CD4-positive, CD25-positive, alpha-beta regulatory T cell (primary cell): ENCODE data around the gene KCNC1. TPM values are rescaled to one million over a fixed set of nuclear protein-coding genes. Genes with fewer than 3 reads are reported as not detected.

Experiments
- ATAC-seq, 2 donors: fragments of 150-1000 bp; cut with Tn5 transposase; one replicate each; pipeline ENCODE4 v1.10.0; 2021; ENCODE audit warnings: low read depth in 2 of 2, moderate number of reproducible peaks in 2 of 2, moderate library complexity in 1 of 2
- DNase-seq, 3 donors: peaks; one replicate each; pipeline versions ENCODE4 v3.0.0 to v3.0.0-alpha.2; 2012 to 2022; ENCODE audit warnings: mixed read lengths in 1 of 3
- H3K27ac ChIP-seq: one replicate; pipeline ENCODE4 v1.7.0; 2013; ENCODE audit warnings: mild to moderate bottlenecking, low read length; ENCODE audit not compliant: insufficient read depth, poor library complexity, severe bottlenecking
- H3K27me3 ChIP-seq: one replicate; pipeline ENCODE4 v1.7.0; 2013; ENCODE audit warnings: low read length; ENCODE audit not compliant: control insufficient read depth, insufficient read depth
- H3K36me3 ChIP-seq: one replicate; pipeline ENCODE4 v1.7.0; 2013; ENCODE audit warnings: mild to moderate bottlenecking, low read length, moderate library complexity; ENCODE audit not compliant: control insufficient read depth, insufficient read depth
- H3K4me1 ChIP-seq: 2 replicates; pipeline ENCODE4 v1.7.0; 2013; ENCODE audit warnings: mild to moderate bottlenecking, low read length; ENCODE audit not compliant: insufficient read depth, control insufficient read depth, poor library complexity, severe bottlenecking
- H3K4me3 ChIP-seq: one replicate; pipeline ENCODE4 v1.7.0; 2013; ENCODE audit warnings: low read depth, mild to moderate bottlenecking, low read length, moderate library complexity
- H3K9me3 ChIP-seq, 2 experiments: 1 replicate in 1 of 2; 2 replicates in 1 of 2; pipeline ENCODE4 v1.7.0; 2013; ENCODE audit warnings: low read length in 2 of 2, mild to moderate bottlenecking in 1 of 2, moderate library complexity in 1 of 2; ENCODE audit not compliant: control insufficient read depth in 2 of 2
- H3K27ac Mint-ChIP-seq, 3 donors: one replicate each; pipeline ENCODE4 v1.8.0; 2020 to 2022; ENCODE audit warnings: mild to moderate bottlenecking in 3 of 3, mixed read lengths in 3 of 3, moderate library complexity in 2 of 3
- H3K27me3 Mint-ChIP-seq: one replicate; pipeline ENCODE4 v1.8.0; 2022; ENCODE audit warnings: mild to moderate bottlenecking, mixed read lengths
- H3K36me3 Mint-ChIP-seq: one replicate; pipeline ENCODE4 v1.8.0; 2020; ENCODE audit warnings: mixed read lengths
- H3K4me1 Mint-ChIP-seq, 4 donors: one replicate each; pipeline ENCODE4 v1.8.0; 2020 to 2022; ENCODE audit warnings: mixed read lengths in 4 of 4, mild to moderate bottlenecking in 1 of 4
- H3K4me3 Mint-ChIP-seq, 4 donors: one replicate each; pipeline ENCODE4 v1.8.0; 2020 to 2022; ENCODE audit warnings: mild to moderate bottlenecking in 4 of 4, mixed read lengths in 4 of 4, moderate library complexity in 3 of 4
- H3K9me3 Mint-ChIP-seq, 7 donors: one replicate each; pipeline ENCODE4 v1.8.0; 2020 to 2022; ENCODE audit warnings: mixed read lengths in 7 of 7, mild to moderate bottlenecking in 3 of 7, moderate library complexity in 2 of 7
- polyA plus RNA-seq, 4 donors: library from polyadenylated mRNA; unstranded; fragments of 300-500 nt; fragmentation: Illumina TruSeq; gene quantifications; one replicate each; pipeline ENCODE4 v1.2.3, GENCODE V29; 2021
- total RNA-seq: library from RNA; stranded (reverse); gene quantifications from one replicate; pipeline ENCODE4 v1.2.3, GENCODE V29; 2022

KCNC1 gene
- total and polyA plus RNA-seq, 5 donors from 2014 or later = 0.22 to 1.2 (median 0.47) TPM; not detected in 2

DNA sequence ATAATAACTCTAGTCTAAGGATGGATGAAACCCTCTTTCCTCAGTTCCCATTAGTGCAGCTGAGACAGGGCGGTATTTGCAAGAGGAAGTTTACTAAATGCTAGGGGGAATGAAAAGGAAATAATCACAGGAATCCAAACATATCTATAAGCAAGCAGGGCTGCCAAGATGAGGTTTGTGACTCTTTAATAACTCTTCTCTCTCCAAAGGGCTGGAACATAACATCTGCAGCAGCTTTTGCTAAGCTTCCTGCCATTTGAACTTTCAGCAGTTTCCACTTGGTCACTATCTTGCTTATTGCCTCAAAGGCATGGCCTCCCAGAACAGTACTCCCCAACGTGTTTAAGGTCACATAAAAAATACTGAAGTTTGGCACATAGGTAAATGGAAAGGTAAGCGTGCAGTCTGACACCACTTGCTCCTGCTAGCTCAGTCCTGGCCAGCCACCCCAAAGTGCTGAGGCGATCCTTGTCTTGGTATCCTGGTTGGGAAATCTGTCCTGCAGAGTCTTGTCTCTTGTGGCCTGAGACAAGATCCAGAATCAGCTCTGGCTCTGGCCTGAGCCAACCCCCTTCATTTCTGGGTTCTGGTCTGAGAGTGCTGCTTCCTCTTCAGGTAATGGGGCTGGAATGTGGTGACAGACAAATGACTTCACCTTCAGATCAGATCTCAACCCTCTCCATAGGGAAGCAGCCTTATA lies 81.8 kb downstream of the KCNC1 start:
- Mint-ChIP-seq H3K4me3 (no peak overlapping the region), H3K27me3 (no peaks in the 10 kb centered on the region), H3K27ac (no peak overlapping the region), H3K9me3 (no peaks in the 10 kb centered on the region), H3K36me3 (peaks cover 18% of the 10 kb centered on the region), H3K4me1 (no peaks in the 10 kb centered on the region)
- no peak overlapping the region for H3K27ac ChIP-seq
- no peaks in the 10 kb centered on the region for H3K36me3 ChIP-seq
- ATAC-seq (no peak), DNase-seq (no peak)
- no peaks in the 10 kb centered on the region for H3K4me1 ChIP-seq
- no peaks in the 10 kb centered on the region for H3K9me3 ChIP-seq
- no peaks in the 10 kb centered on the region for H3K27me3 ChIP-seq
- no peak overlapping the region for H3K4me3 ChIP-seq

DNA sequence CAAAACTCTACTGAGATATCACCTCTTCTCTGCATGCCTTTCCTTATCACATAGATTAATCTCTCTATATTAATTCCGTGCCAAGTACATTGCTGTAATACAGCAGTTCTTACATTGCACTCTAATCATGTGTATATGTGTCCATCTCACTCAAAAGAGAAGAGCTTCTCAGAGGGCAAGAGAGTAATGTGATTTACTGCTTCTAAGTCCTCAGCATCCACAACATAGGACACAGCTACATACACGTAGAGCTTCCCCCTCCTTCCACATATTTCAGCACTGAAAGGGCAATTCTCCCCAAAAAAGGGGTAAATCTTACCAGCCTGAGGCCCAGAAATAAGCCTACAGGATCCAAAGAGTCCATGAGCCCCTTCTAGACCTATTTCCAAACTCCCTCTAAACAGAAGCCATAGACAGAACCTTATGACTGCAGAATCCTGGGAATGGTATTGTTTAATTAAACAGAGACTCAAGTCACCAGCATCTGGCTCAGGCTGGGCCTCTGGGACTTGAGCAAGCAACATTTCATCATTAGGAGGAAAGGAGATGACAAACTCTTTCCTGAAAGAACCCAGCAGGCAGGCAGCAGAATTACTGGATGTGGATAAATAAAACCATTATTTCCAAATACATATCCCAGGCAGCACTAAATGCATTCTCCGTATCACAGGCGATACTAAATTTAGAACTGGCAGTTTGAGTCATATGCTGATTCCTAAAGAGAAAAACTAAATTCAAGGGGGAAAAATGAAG lies 87.2 kb downstream of the KCNC1 start:
- H3K27me3 Mint-ChIP-seq = no peaks in the 10 kb centered on the region
- H3K4me3 Mint-ChIP-seq = no peak overlapping the region
- H3K4me1 Mint-ChIP-seq = no peaks in the 10 kb centered on the region
- H3K27ac Mint-ChIP-seq = no peak overlapping the region
- peaks cover 17% of the 10 kb centered on the region for H3K36me3 Mint-ChIP-seq
- DNase-seq (no peak), ATAC-seq (no peak)
- Histone ChIP-seq H3K9me3 (no peaks in the 10 kb centered on the region), H3K4me1 (no peaks in the 10 kb centered on the region), H3K27ac (no peak overlapping the region), H3K4me3 (no peak overlapping the region), H3K36me3 (no peaks in the 10 kb centered on the region), H3K27me3 (no peaks in the 10 kb centered on the region)
- no peaks in the 10 kb centered on the region for H3K9me3 Mint-ChIP-seq

DNA sequence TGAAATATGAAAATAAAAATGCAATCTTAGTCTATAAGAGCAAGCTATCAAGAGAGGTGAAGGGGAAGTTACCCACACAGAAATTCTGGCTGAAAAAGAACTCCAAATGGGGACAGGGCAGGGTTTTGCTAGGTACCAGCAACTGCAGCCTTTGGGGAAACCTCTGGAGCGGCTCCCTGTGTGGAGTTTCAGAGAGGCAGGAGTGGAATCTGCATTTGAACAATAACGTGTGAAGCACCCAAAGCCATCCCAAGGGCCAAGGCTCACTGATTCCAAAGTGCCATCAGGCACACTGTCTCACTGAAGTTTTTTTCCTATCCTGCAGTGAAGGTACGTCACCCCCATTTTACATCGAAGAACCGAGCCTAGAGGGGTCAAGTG lies 87.8 kb downstream of the KCNC1 start:
- Histone ChIP-seq H3K4me3 (no peak overlapping the region), H3K9me3 (no peaks in the 10 kb centered on the region), H3K27ac (no peak overlapping the region), H3K27me3 (no peaks in the 10 kb centered on the region), H3K4me1 (no peaks in the 10 kb centered on the region), H3K36me3 (no peaks in the 10 kb centered on the region)
- ATAC-seq (no peak), DNase-seq (no peak)
- no peaks in the 10 kb centered on the region for H3K27me3 Mint-ChIP-seq
- no peak overlapping the region for H3K4me3 Mint-ChIP-seq
- H3K4me1 Mint-ChIP-seq = no peaks in the 10 kb centered on the region
- H3K27ac Mint-ChIP-seq = no peak overlapping the region
- peaks cover 21% of the 10 kb centered on the region for H3K36me3 Mint-ChIP-seq
- no peaks in the 10 kb centered on the region for H3K9me3 Mint-ChIP-seq

DNA sequence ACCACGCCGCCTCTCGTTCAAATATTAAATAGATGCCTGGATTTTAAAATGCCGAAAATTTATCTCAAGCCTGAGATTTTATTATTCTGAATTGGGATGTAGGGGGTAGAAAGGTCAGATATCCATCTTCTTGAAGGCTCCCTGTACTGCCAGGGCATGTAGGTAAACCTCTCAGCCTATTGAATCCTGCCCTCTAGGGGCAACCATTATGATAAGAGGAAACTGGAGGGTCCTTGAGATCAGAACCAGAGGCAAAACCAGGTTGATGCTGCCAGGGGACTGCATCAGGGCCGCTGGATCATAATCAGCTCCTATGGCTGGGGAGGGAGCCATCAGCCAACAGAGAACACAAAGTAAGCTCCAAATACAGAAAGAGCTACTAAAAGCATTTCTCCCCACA lies 92.4 kb downstream of the KCNC1 start:
- no peaks in the 10 kb centered on the region for H3K27me3 ChIP-seq
- Mint-ChIP-seq H3K27ac (no peak overlapping the region), H3K36me3 (peaks cover 28% of the 10 kb centered on the region), H3K4me1 (peaks cover 0 to 3% (median 0%) of the 10 kb centered on the region in 4 donors), H3K9me3 (no peaks in the 10 kb centered on the region), H3K4me3 (no peak overlapping the region), H3K27me3 (no peaks in the 10 kb centered on the region)
- no peaks in the 10 kb centered on the region for H3K9me3 ChIP-seq
- ATAC-seq (no peak), DNase-seq (no peak)
- no peak overlapping the region for H3K27ac ChIP-seq
- no peak overlapping the region for H3K4me3 ChIP-seq
- no peaks in the 10 kb centered on the region for H3K4me1 ChIP-seq
- no peaks in the 10 kb centered on the region for H3K36me3 ChIP-seq

DNA sequence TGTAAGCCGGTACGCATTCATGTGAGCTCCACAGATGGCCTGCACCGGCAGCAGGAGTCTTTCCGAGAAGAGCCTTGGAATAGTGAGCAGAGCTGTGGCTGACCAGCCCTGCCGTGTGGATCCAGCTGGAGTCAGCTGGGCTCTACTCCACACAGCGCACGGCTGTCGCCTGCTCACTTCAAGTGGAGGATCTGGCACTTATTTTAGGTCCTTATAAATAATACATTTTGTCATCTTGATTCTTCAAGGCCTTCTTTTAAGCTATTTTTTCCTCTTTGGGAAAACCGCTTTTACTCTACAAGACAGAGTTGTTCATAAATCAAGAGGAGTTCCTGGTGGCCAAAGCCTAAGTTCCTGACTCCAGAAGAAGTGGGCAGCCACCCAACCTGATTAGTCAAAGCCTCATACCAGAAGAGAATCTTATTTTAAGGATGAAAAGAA lies 93.8 kb downstream of the KCNC1 start:
- H3K4me1 Mint-ChIP-seq = peaks cover 0 to 3% (median 0%) of the 10 kb centered on the region in 4 donors
- no peaks in the 10 kb centered on the region for H3K27me3 ChIP-seq
- no peaks in the 10 kb centered on the region for H3K36me3 ChIP-seq
- H3K4me3 Mint-ChIP-seq = no peak overlapping the region
- H3K27ac ChIP-seq = no peak overlapping the region
- no peaks in the 10 kb centered on the region for H3K4me1 ChIP-seq
- DNase-seq = no peak
- H3K27me3 Mint-ChIP-seq = no peaks in the 10 kb centered on the region
- H3K4me3 ChIP-seq = no peak overlapping the region
- H3K27ac Mint-ChIP-seq = no peak overlapping the region
- ATAC-seq = no peak
- peaks cover 29% of the 10 kb centered on the region for H3K36me3 Mint-ChIP-seq
- peaks cover 0 to 2% (median 0%) of the 10 kb centered on the region in 7 donors for H3K9me3 Mint-ChIP-seq
- no peaks in the 10 kb centered on the region for H3K9me3 ChIP-seq

DNA sequence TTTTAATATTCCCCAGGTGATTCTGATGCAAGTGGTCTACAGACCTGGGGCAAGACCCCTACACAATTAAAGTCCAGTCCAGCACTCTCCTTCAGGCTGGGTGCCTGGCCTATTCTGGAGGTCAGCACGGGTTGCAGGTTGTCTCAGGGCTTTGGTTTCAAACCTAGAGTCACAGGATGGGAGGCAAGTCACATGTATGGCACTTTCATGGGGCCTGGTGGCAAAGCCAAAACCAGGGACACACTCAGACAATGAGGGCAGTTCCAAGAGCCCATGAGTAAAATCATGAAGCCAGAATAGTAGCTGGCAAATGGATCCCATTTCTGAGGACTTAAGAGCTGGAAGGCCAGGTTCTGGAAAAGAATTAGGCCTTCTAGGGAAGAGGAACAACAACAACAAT lies 96.6 kb downstream of the KCNC1 start:
- no peaks in the 10 kb centered on the region for H3K36me3 ChIP-seq
- H3K4me3 ChIP-seq = no peak overlapping the region
- no peaks in the 10 kb centered on the region for H3K27me3 ChIP-seq
- H3K9me3 ChIP-seq = no peaks in the 10 kb centered on the region
- H3K36me3 Mint-ChIP-seq = peaks cover 28% of the 10 kb centered on the region
- H3K27me3 Mint-ChIP-seq = no peaks in the 10 kb centered on the region
- ATAC-seq (no peak), DNase-seq (no peak)
- no peak overlapping the region for H3K4me3 Mint-ChIP-seq
- H3K9me3 Mint-ChIP-seq = peaks cover 0 to 2% (median 0%) of the 10 kb centered on the region in 7 donors
- no peaks in the 10 kb centered on the region for H3K4me1 ChIP-seq
- peaks cover 0 to 3% (median 0%) of the 10 kb centered on the region in 4 donors for H3K4me1 Mint-ChIP-seq
- H3K27ac ChIP-seq = no peak overlapping the region
- no peak overlapping the region for H3K27ac Mint-ChIP-seq

DNA sequence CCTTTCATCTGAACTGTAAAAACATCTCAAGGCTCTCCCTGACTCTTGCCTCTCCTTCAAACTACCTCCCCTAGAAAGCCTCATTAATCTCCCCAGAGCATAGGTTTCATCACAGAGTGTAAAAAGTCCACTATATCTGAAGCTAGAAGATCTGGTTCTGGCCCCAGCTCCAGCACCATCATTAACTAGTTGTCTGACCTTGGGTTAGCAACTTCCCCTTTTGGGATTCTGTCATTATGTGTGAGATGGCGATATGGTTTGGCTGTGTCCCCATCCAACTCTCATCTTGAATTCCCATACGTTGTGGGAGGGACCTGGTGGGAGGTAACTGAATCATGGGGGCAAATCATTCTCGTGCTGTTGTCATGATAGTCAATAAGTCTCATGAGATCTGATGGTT lies 97.3 kb downstream of the KCNC1 start:
- no peak overlapping the region for H3K4me3 Mint-ChIP-seq
- H3K27me3 Mint-ChIP-seq = no peaks in the 10 kb centered on the region
- peaks cover 0 to 2% (median 0%) of the 10 kb centered on the region in 7 donors for H3K9me3 Mint-ChIP-seq
- Histone ChIP-seq H3K27ac (no peak overlapping the region), H3K4me1 (no peaks in the 10 kb centered on the region), H3K4me3 (no peak overlapping the region), H3K9me3 (no peaks in the 10 kb centered on the region), H3K27me3 (no peaks in the 10 kb centered on the region), H3K36me3 (no peaks in the 10 kb centered on the region)
- peaks cover 0 to 3% (median 0%) of the 10 kb centered on the region in 4 donors for H3K4me1 Mint-ChIP-seq
- DNase-seq (no peak), ATAC-seq (no peak)
- H3K36me3 Mint-ChIP-seq = peaks cover 27% of the 10 kb centered on the region
- no peak overlapping the region for H3K27ac Mint-ChIP-seq
